Measurements from ENCODE around the gene PIK3R1. TPM values are rescaled to one million over a fixed set of nuclear protein-coding genes. Genes with fewer than 3 reads are reported as not detected.

PIK3R1 gene
- total and polyA plus RNA-seq, 4 donors = 22.6 to 123 (median 47.3) TPM

DNA sequence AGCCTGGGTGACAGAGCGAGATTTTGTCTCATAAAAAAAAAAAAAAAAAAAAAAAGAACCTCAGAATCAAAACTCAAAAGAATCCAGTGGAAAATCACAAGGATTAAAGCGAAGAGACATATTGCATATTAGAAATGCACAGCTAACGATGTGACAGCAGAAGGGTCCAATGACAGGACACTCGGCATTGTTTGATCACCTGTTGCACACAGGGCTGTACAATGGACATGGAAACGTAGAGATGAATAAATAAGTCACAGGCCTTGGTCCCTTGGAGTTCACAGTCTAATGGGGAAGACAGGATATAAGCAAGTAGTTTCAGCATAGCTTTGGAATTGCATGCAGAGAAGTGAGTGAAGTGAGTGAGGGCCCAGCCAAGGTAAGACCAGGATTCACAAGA, 25.9 kb upstream of the PIK3R1 start (continued):
- TF ChIP-seq CTCF (IDR thresholded peaks at IDR 0.05; ENCODE audit: low read depth, low read length, missing input control) (no peak), HNF4A (conservative IDR thresholded peaks at IDR 0.05) (no peak), EGR1 (IDR thresholded peaks at IDR 0.05; ENCODE audit: low read depth in 2 of 2) (no peak)
- TF ChIP-seq, protein P1, sequence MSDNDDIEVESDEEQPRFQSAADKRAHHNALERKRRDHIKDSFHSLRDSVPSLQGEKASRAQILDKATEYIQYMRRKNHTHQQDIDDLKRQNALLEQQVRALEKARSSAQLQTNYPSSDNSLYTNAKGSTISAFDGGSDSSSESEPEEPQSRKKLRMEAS (IDR thresholded peaks at IDR 0.05) = no peak

DNA sequence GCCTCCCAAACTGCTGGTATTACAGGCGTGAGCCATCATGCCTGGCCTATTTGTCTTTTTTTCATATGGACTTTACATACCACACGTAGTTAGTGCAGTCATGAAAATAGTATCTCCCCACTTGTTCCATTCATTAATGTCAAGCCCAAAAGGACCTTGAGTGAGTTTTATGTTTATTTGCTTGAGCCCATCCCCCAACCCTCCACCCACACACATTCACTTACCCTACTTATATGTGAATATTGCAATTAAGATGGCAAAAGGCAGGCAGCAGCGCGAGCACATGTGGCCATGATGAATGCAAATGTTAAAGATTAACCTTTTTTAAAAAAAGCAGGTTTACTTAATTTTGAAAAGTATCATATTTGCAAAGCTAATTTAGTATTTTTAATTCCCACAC, 24.9 kb upstream of the PIK3R1 start:
- WGBS = 98% methylated on average over 4 of the region's 4 CpGs
- Histone ChIP-seq H3K36me3 (ENCODE audit: control insufficient read depth in 4 of 4, insufficient read depth in 3 of 4, low read depth in 1 of 4, low read length in 3 of 4) (no peaks in the 10 kb centered on the region), H3K9ac (ENCODE audit: low read depth in 1 of 2, low read length in 2 of 2) (no peak overlapping the region), H3K4me3 (ENCODE audit: low read depth in 1 of 3, low read length in 3 of 3) (no peak overlapping the region), H3K9me3 (ENCODE audit: control insufficient read depth in 4 of 4, low read length in 3 of 4) (no peaks in the 10 kb centered on the region), H3K27ac (ENCODE audit: low read depth in 1 of 2, low read length in 2 of 2) (no peak overlapping the region), H3K4me1 (ENCODE audit: control insufficient read depth in 4 of 4, insufficient read depth in 4 of 4, low read length in 3 of 4) (peaks cover 0 to 4% (median 0%) of the 10 kb centered on the region in 4 donors), H3K27me3 (ENCODE audit: control insufficient read depth in 4 of 4, insufficient read depth in 4 of 4, low read length in 3 of 4) (no peaks in the 10 kb centered on the region)
- TF ChIP-seq, protein P2, sequence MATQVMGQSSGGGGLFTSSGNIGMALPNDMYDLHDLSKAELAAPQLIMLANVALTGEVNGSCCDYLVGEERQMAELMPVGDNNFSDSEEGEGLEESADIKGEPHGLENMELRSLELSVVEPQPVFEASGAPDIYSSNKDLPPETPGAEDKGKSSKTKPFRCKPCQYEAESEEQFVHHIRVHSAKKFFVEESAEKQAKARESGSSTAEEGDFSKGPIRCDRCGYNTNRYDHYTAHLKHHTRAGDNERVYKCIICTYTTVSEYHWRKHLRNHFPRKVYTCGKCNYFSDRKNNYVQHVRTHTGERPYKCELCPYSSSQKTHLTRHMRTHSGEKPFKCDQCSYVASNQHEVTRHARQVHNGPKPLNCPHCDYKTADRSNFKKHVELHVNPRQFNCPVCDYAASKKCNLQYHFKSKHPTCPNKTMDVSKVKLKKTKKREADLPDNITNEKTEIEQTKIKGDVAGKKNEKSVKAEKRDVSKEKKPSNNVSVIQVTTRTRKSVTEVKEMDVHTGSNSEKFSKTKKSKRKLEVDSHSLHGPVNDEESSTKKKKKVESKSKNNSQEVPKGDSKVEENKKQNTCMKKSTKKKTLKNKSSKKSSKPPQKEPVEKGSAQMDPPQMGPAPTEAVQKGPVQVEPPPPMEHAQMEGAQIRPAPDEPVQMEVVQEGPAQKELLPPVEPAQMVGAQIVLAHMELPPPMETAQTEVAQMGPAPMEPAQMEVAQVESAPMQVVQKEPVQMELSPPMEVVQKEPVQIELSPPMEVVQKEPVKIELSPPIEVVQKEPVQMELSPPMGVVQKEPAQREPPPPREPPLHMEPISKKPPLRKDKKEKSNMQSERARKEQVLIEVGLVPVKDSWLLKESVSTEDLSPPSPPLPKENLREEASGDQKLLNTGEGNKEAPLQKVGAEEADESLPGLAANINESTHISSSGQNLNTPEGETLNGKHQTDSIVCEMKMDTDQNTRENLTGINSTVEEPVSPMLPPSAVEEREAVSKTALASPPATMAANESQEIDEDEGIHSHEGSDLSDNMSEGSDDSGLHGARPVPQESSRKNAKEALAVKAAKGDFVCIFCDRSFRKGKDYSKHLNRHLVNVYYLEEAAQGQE (IDR thresholded peaks at IDR 0.05) = no peak
- TF ChIP-seq RXRA (IDR thresholded peaks at IDR 0.05) (no peak), FOXA1 (IDR thresholded peaks at IDR 0.05) (no peak)
- no peak for DNase-seq (ENCODE audit: low spot score)

- Histone ChIP-seq H3K36me3 (ENCODE audit: control insufficient read depth in 4 of 4, insufficient read depth in 3 of 4, low read depth in 1 of 4, low read length in 3 of 4) (no peaks in the 10 kb centered on the region), H3K27ac (ENCODE audit: low read depth in 1 of 2, low read length in 2 of 2) (no peak overlapping the region), H3K4me3 (ENCODE audit: low read depth in 1 of 3, low read length in 3 of 3) (no peak overlapping the region), H3K9ac (ENCODE audit: low read depth in 1 of 2, low read length in 2 of 2) (no peak overlapping the region), H3K9me3 (ENCODE audit: control insufficient read depth in 4 of 4, low read length in 3 of 4) (no peaks in the 10 kb centered on the region), H3K4me1 (ENCODE audit: control insufficient read depth in 4 of 4, insufficient read depth in 4 of 4, low read length in 3 of 4) (peaks cover 0 to 4% (median 0%) of the 10 kb centered on the region in 4 donors), H3K27me3 (ENCODE audit: control insufficient read depth in 4 of 4, insufficient read depth in 4 of 4, low read length in 3 of 4) (no peaks in the 10 kb centered on the region)
- no peak for DNase-seq (ENCODE audit: low spot score)
- TF ChIP-seq HNF4G (IDR thresholded peaks at IDR 0.05) (no peak), TAF1 (conservative IDR thresholded peaks at IDR 0.05) (no peak)
- TF ChIP-seq, protein P3, sequence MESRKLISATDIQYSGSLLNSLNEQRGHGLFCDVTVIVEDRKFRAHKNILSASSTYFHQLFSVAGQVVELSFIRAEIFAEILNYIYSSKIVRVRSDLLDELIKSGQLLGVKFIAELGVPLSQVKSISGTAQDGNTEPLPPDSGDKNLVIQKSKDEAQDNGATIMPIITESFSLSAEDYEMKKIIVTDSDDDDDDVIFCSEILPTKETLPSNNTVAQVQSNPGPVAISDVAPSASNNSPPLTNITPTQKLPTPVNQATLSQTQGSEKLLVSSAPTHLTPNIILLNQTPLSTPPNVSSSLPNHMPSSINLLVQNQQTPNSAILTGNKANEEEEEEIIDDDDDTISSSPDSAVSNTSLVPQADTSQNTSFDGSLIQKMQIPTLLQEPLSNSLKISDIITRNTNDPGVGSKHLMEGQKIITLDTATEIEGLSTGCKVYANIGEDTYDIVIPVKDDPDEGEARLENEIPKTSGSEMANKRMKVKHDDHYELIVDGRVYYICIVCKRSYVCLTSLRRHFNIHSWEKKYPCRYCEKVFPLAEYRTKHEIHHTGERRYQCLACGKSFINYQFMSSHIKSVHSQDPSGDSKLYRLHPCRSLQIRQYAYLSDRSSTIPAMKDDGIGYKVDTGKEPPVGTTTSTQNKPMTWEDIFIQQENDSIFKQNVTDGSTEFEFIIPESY (IDR thresholded peaks at IDR 0.05) = no peak
- WGBS = 97% methylated on average over 1 of the region's 1 CpG
Measured at GRCh38 chr5:68191083-68191791, 24.3 kb upstream of the PIK3R1 start.
